IMR-90 (cell line): ENCODE data around the gene NCOA3. TPM values are rescaled to one million over a fixed set of nuclear protein-coding genes. Genes with fewer than 3 reads are reported as not detected.

Experiments
- ATAC-seq: fragments of 200-7000 bp; cut with Tn5 transposase; 2 replicates; pipeline ENCODE4 v1.9.1; 2020; ENCODE audit warnings: low read depth, mild to moderate bottlenecking, moderate library complexity
- BruUV-seq: library from RNA; stranded (reverse); fragments of 400-500 nt; replicated peaks from 2 replicates; lab custom pipeline; 2021; lab: Mats Ljungman, UMichigan
- CTCF ChIA-PET: fragments of 300-600 bp; formaldehyde crosslinking; extraction: SDS; loops from one replicate; lab custom pipeline; 2021; ENCODE audit warnings: antibody characterized with exemption; lab: Yijun Ruan, JAX
- POLR2A ChIA-PET: fragments of 300-600 bp; sonication (Branson Sonifier 250); formaldehyde crosslinking; loops from one replicate; lab custom pipeline; 2022; ENCODE audit warnings: antibody characterized with exemption; ENCODE audit not compliant: unreplicated experiment; lab: Charles Lee
- DNase-seq: peaks from one replicate; pipeline ENCODE4 v3.0.0; 2013
- H2AFZ ChIP-seq: replicated peaks from 2 replicates; pipeline ENCODE3; 2013; ENCODE audit warnings: low read length, mild to moderate bottlenecking; ENCODE audit not compliant: poor library complexity
- H2AK5ac ChIP-seq: 2 replicates; pipeline ENCODE4 v1.6.1; 2013; ENCODE audit warnings: low read depth, low read length, inconsistent platforms
- H2AK9ac ChIP-seq: replicated peaks from 2 replicates; pipeline ENCODE3; 2013; ENCODE audit warnings: mild to moderate bottlenecking, low read depth, low read length, moderate library complexity; ENCODE audit not compliant: poor library complexity
- H2BK120ac ChIP-seq: 2 replicates; pipeline ENCODE4 v1.6.1; 2013; ENCODE audit warnings: low read depth, low read length, inconsistent platforms
- H2BK15ac ChIP-seq: 3 replicates; pipeline ENCODE4 v1.6.1; 2013; ENCODE audit warnings: low read depth, low read length, inconsistent platforms
- H2BK20ac ChIP-seq: 2 replicates; pipeline ENCODE4 v1.6.1; 2013; ENCODE audit warnings: low read depth, mild to moderate bottlenecking, inconsistent platforms, low read length, moderate library complexity
- H2BK5ac ChIP-seq: 2 replicates; pipeline ENCODE4 v1.6.1; 2013; ENCODE audit warnings: mild to moderate bottlenecking, low read depth, low read length, inconsistent platforms; ENCODE audit not compliant: poor library complexity, severe bottlenecking
- H3K14ac ChIP-seq: replicated peaks from 2 replicates; pipeline ENCODE4 v1.6.1; 2013; ENCODE audit warnings: low read depth, low read length, inconsistent platforms
- H3K18ac ChIP-seq: 2 replicates; pipeline ENCODE4 v1.6.1; 2013; ENCODE audit warnings: low read depth, low read length, control low read depth
- H3K23ac ChIP-seq: 2 replicates; pipeline ENCODE4 v1.6.1; 2013; ENCODE audit warnings: low read depth, low read length, inconsistent platforms
- H3K27ac ChIP-seq: 2 replicates; pipeline ENCODE4 v1.5.1; 2013; ENCODE audit warnings: mild to moderate bottlenecking, control low read depth, low read length; ENCODE audit not compliant: insufficient read depth
- H3K27me3 ChIP-seq: 2 replicates; pipeline ENCODE4 v1.6.1; 2013; ENCODE audit warnings: low read length; ENCODE audit not compliant: control insufficient read depth, insufficient read depth
- H3K36me3 ChIP-seq: 2 replicates; pipeline ENCODE4 v1.6.1; 2013; ENCODE audit warnings: low read length, mixed read lengths; ENCODE audit not compliant: control insufficient read depth, insufficient read depth
- H3K4ac ChIP-seq: 2 replicates; pipeline ENCODE4 v1.6.1; 2013; ENCODE audit warnings: low read depth, low read length, inconsistent platforms
- H3K4me1 ChIP-seq: 2 replicates; pipeline ENCODE4 v1.6.1; 2013; ENCODE audit warnings: low read length, mixed read lengths; ENCODE audit not compliant: control insufficient read depth, insufficient read depth
- H3K4me2 ChIP-seq: 2 replicates; pipeline ENCODE4 v1.6.1; 2013; ENCODE audit warnings: low read depth, mild to moderate bottlenecking, control low read depth, low read length, moderate library complexity
- H3K4me3 ChIP-seq: 2 replicates; pipeline ENCODE4 v1.5.1; 2013; ENCODE audit warnings: low read depth, mild to moderate bottlenecking, control low read depth, low read length, moderate library complexity; ENCODE audit not compliant: insufficient read depth
- H3K56ac ChIP-seq: 2 replicates; pipeline ENCODE4 v1.6.1; 2013; ENCODE audit warnings: low read length, inconsistent platforms; ENCODE audit not compliant: insufficient read depth; ENCODE audit errors: extremely low read depth
- H3K79me1 ChIP-seq, 2 experiments: 2 replicates each; pipeline ENCODE4 v1.6.1; 2013; ENCODE audit warnings: low read length in 2 of 2, inconsistent platforms in 1 of 2, low read depth in 1 of 2
- H3K9ac ChIP-seq: 2 replicates; pipeline ENCODE4 v1.6.1; 2013; ENCODE audit warnings: low read depth, low read length, control low read depth
- H3K9me1 ChIP-seq: 2 replicates; pipeline ENCODE4 v1.6.1; 2013; ENCODE audit warnings: low read length, inconsistent platforms; ENCODE audit not compliant: insufficient read depth
- H3K9me3 ChIP-seq: 2 replicates; pipeline ENCODE4 v1.6.1; 2013; ENCODE audit warnings: low read length; ENCODE audit not compliant: control insufficient read depth, insufficient read depth
- H4K20me1 ChIP-seq: 2 replicates; pipeline ENCODE4 v1.6.1; 2013; ENCODE audit warnings: low read length, inconsistent platforms; ENCODE audit not compliant: insufficient read depth
- H4K5ac ChIP-seq: 2 replicates; pipeline ENCODE4 v1.6.1; 2013; ENCODE audit warnings: mild to moderate bottlenecking, low read depth, low read length, control low read depth
- H4K8ac ChIP-seq, 2 experiments: 2 replicates each; pipeline ENCODE4 v1.6.1; 2013; ENCODE audit warnings: low read depth in 2 of 2, low read length in 2 of 2, control low read depth in 1 of 2, inconsistent platforms in 1 of 2
- H4K91ac ChIP-seq: 2 replicates; pipeline ENCODE4 v1.6.1; 2013; ENCODE audit warnings: low read depth, low read length, inconsistent platforms; ENCODE audit not compliant: insufficient read depth
- NFE2L2 ChIP-seq: fragments of 150-350 bp; IDR thresholded peaks from 2 replicates; pipeline ENCODE4 v1.6.1; 2016; ENCODE audit warnings: low read depth, mild to moderate bottlenecking, low read length
- RCOR1 ChIP-seq: IDR thresholded peaks from 2 replicates; pipeline ENCODE4 v1.6.1; 2012; ENCODE audit warnings: mild to moderate bottlenecking, low read length, improper control_type of control experiment; ENCODE audit not compliant: insufficient replicate concordance
- RFX5 ChIP-seq: IDR thresholded peaks from 2 replicates; pipeline ENCODE4 v1.8.0; 2012; ENCODE audit warnings: low read depth, mild to moderate bottlenecking, low read length, moderate library complexity
- WGBS, 2 experiments: methylation state at CpG; one replicate each; pipeline versions ENCODE4 v1.1.5 to v1.1.7; 2013; ENCODE audit warnings: missing lambda C conversion rate in 2 of 2; ENCODE audit not compliant: insufficient read length in 1 of 2; ENCODE audit errors: extremely low coverage in 2 of 2; 5-methylcytosine and 5-hydroxymethylcytosine counted together
- dilution Hi-C: fragments of 300-500 bp; cut with HindIII; formaldehyde crosslinking; loops from one replicate; pipeline ENCODE4 v1.14.3; 2018; ENCODE audit warnings: low sequenced_read_pairs; ENCODE audit not compliant: unreplicated experiment
- in situ Hi-C: fragments of 300-500 bp; cut with MboI; formaldehyde crosslinking; loops from 3 replicates; pipeline ENCODE4 v1.14.3; 2019; ENCODE audit warnings: low sequenced_read_pairs, inconsistent platforms, mixed read lengths
- intact Hi-C: fragments of 100-400 bp; cut with micrococcal nuclease; formaldehyde crosslinking; loops from 2 replicates; pipeline ENCODE4 v1.10.0; 2022
- polyA plus RNA-seq, 3 experiments: library from polyadenylated mRNA; depleted of rRNA; stranded (reverse); fragments of >200 nt; gene quantifications; 2 replicates each; pipeline ENCODE4 v1.2.3, GENCODE V29; 2012; ENCODE audit warnings: low replicate concordance in 1 of 3
- total RNA-seq: library from RNA; depleted of rRNA; stranded (reverse); fragments of >200 nt; gene quantifications from 2 replicates; pipeline ENCODE4 v1.2.3, GENCODE V29; 2012
- TF ChIP-seq, protein P1 (sequence below): conservative IDR thresholded peaks from 2 replicates; pipeline ENCODE4 v1.5.1; 2012; ENCODE audit warnings: mild to moderate bottlenecking, low read depth, low read length, improper control_type of control experiment

Gene NCOA3
- total and polyA plus RNA-seq, 2 of the 4 experiments (the other 2 are of a cell fraction) = 8.8 to 29.0 TPM

GRCh38 chr20:47532002-47532401, 30.3 kb downstream of the NCOA3 start:
- ATAC-seq = no peak
- intact Hi-C loops = no loop called here

More at GRCh38 chr20:47532002-47532401, 30.3 kb downstream of the NCOA3 start:
- Histone ChIP-seq H3K9me1 (peaks cover 5% of the 10 kb centered on the region; the same call in 1 of the 2 replicates), H2BK20ac (no peak overlapping the region), H4K5ac (no peak overlapping the region), H4K8ac (no peak overlapping the region), H3K4me1 (peaks cover 3% of the 10 kb centered on the region; the same call in 1 of the 2 replicates), H3K23ac (no peak overlapping the region), H3K4me2 (no peak overlapping the region), H3K27me3 (no peaks in the 10 kb centered on the region), H3K56ac (no peak overlapping the region), H3K18ac (no peak overlapping the region), H3K27ac (no peak overlapping the region), H2BK15ac (no peak overlapping the region), H3K79me1 (peaks cover 16 to 51% of the 10 kb centered on the region in 2 experiments), H3K9me3 (0 out of 2 replicates have a peak, but pooled peaks cover 2% of the 10 kb centered on the region), H3K9ac (no peak overlapping the region), H3K14ac (no peak overlapping the region), H2AK5ac (no peak overlapping the region), H4K20me1 (peaks cover 14% of the 10 kb centered on the region), H3K4me3 (no peak overlapping the region), H2BK5ac (no peak overlapping the region), H2BK120ac (no peak overlapping the region), H4K91ac (no peak overlapping the region), H3K36me3 (peaks cover 1% of the 10 kb centered on the region; the same call in 1 of the 2 replicates), H2AK9ac (no peak overlapping the region), H3K4ac (no peak overlapping the region), H2AFZ (no peak overlapping the region)
- dilution Hi-C loops (no loop called here), in situ Hi-C loops (no loop called here)
- TF ChIP-seq RFX5 (no peak), NFE2L2 (no peak), RCOR1 (no peak)
- TF ChIP-seq, protein P1, sequence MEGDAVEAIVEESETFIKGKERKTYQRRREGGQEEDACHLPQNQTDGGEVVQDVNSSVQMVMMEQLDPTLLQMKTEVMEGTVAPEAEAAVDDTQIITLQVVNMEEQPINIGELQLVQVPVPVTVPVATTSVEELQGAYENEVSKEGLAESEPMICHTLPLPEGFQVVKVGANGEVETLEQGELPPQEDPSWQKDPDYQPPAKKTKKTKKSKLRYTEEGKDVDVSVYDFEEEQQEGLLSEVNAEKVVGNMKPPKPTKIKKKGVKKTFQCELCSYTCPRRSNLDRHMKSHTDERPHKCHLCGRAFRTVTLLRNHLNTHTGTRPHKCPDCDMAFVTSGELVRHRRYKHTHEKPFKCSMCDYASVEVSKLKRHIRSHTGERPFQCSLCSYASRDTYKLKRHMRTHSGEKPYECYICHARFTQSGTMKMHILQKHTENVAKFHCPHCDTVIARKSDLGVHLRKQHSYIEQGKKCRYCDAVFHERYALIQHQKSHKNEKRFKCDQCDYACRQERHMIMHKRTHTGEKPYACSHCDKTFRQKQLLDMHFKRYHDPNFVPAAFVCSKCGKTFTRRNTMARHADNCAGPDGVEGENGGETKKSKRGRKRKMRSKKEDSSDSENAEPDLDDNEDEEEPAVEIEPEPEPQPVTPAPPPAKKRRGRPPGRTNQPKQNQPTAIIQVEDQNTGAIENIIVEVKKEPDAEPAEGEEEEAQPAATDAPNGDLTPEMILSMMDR = no peak
- ChIA-PET POLR2A (no interaction called here), CTCF (no interaction called here)
- 88% methylated on average over 1 of the region's 3 CpGs; no CpG with 5 or more reads in 1 of the 2 experiments for WGBS, 2 experiments
- DNase-seq = no peak
- no TSS peak for BruUV-seq
